ENCODE results near the gene U2SURP. TPM values are rescaled to one million over a fixed set of nuclear protein-coding genes. Genes with fewer than 3 reads are reported as not detected.
"Not testable (repeated sequence)": the region's sequence is repeated elsewhere in the genome, so short reads cannot be mapped to it uniquely, and the experiment has no call there.

The U2SURP gene
- total and polyA plus RNA-seq, 2 donors (not counting 3 experiments of a cell fraction or from before 2014, with no cell fraction given): 12.6 to 92.4 TPM

GRCh38 chr3:143045639-143046038 is 44.3 kb downstream of the U2SURP start:
- H3K27me3 ChIP-seq (ENCODE audit: control insufficient read depth in 2 of 2, insufficient read depth in 2 of 2, low read length in 2 of 2): no peaks in the 10 kb centered on the region
- ChIA-PET POLR2A (no interaction called here), CTCF (interaction anchor here (1.0 to 1.4 kb wide), 3 partner anchors 599 to 629 kb away, joined by 3 read pairs; no protein-coding TSS in a partner anchor)
- peaks cover 5% of the 10 kb centered on the region for H3K79me2 ChIP-seq (ENCODE audit: control insufficient read depth, insufficient read depth, low read length)
- FAIRE-seq: no peak
- intact Hi-C loops (cut with micrococcal nuclease) (no loop called here), dilution Hi-C loops (cut with MboI; ENCODE audit: extremely low pct_ligation_motif_present, low sequenced_read_pairs) (no loop called here)
- no TSS peak for BruUV-seq (replicated peaks)
- no peaks in the 10 kb centered on the region for H3K9me3 ChIP-seq (replicated peaks; ENCODE audit: control insufficient read depth, insufficient read depth, low read length)
- H3K36me3 ChIP-seq (ENCODE audit: control insufficient read depth in 2 of 2, extremely low read depth in 1 of 2, insufficient read depth in 2 of 2, low read length in 2 of 2): peaks cover 5 to 16% of the 10 kb centered on the region in 2 experiments
- no peak overlapping the region for H3K9ac ChIP-seq (replicated peaks; ENCODE audit: extremely low read depth, insufficient read depth, low read length)
- no peak overlapping the region for H2AFZ ChIP-seq (ENCODE audit: low read depth, low read length)
- H3K4me1 ChIP-seq (ENCODE audit: control insufficient read depth, extremely low read depth, insufficient read depth, low read length): no peaks in the 10 kb centered on the region
- H3K27ac ChIP-seq (ENCODE audit: insufficient read depth, low read depth, low read length): no peak overlapping the region
- H4K20me1 ChIP-seq (replicated peaks; ENCODE audit: control insufficient read depth, extremely low read depth, insufficient read depth, low read length): no peaks in the 10 kb centered on the region
- DNase-seq (ENCODE audit: low read depth, low spot score): no peak
- no peak for TF ChIP-seq MAX (IDR thresholded peaks at IDR 0.05; ENCODE audit: insufficient read depth, insufficient read length)
- TF ChIP-seq MYC (IDR thresholded peaks at IDR 0.05; ENCODE audit: low read depth, low read length): no peak
- no peak for TF ChIP-seq GATA2 (IDR thresholded peaks at IDR 0.05; ENCODE audit: insufficient read depth, insufficient read length, low read depth, low read length)
- TF ChIP-seq POLR2AphosphoS5 (IDR thresholded peaks at IDR 0.05; ENCODE audit: insufficient read depth, low read depth, low read length): no peak
- TF ChIP-seq JUN (IDR thresholded peaks at IDR 0.05; ENCODE audit: borderline replicate concordance, insufficient read depth, insufficient read length, low read depth): no peak
- TF ChIP-seq EZH2 (IDR thresholded peaks at IDR 0.05; ENCODE audit: borderline replicate concordance, low read depth, low read length, severe bottlenecking): no peak
- TF ChIP-seq CTCF (IDR thresholded peaks at IDR 0.05; ENCODE audit: extremely low read depth in 1 of 2, insufficient read depth in 1 of 2, low read depth in 1 of 2, low read length in 2 of 2): no peak
- no peak for TF ChIP-seq FOS (IDR thresholded peaks at IDR 0.05; ENCODE audit: borderline replicate concordance, insufficient read depth, low read length)
- TF ChIP-seq POLR2A (IDR thresholded peaks at IDR 0.05; ENCODE audit: low read depth, low read length): no peak
- H3K9me1 ChIP-seq (replicated peaks; ENCODE audit: control insufficient read depth, extremely low read depth, insufficient read depth, low read length): no peaks in the 10 kb centered on the region
- H3K4me2 ChIP-seq (ENCODE audit: insufficient read depth, low read length): no peak overlapping the region
- no peak overlapping the region for H3K4me3 ChIP-seq (replicated peaks in 1 of 3; ENCODE audit: insufficient read depth in 1 of 3, low read depth in 1 of 3, low read length in 3 of 3)

GRCh38 chr3:143046075-143046474 is 44.7 kb downstream of the U2SURP start:
- H3K9me1 ChIP-seq (replicated peaks; ENCODE audit: control insufficient read depth, extremely low read depth, insufficient read depth, low read length); H2AFZ ChIP-seq (ENCODE audit: low read depth, low read length); H3K4me1 ChIP-seq (ENCODE audit: control insufficient read depth, extremely low read depth, insufficient read depth, low read length); POLR2A ChIA-PET; H3K4me3 ChIP-seq (replicated peaks in 1 of 3; ENCODE audit: insufficient read depth in 1 of 3, low read depth in 1 of 3, low read length in 3 of 3); H3K9ac ChIP-seq (replicated peaks; ENCODE audit: extremely low read depth, insufficient read depth, low read length); H3K9me3 ChIP-seq (replicated peaks; ENCODE audit: control insufficient read depth, insufficient read depth, low read length); DNase-seq (ENCODE audit: low read depth, low spot score); BruUV-seq (replicated peaks); H4K20me1 ChIP-seq (replicated peaks; ENCODE audit: control insufficient read depth, extremely low read depth, insufficient read depth, low read length); intact Hi-C loops (cut with micrococcal nuclease); FAIRE-seq; H3K79me2 ChIP-seq (ENCODE audit: control insufficient read depth, insufficient read depth, low read length); H3K27me3 ChIP-seq (ENCODE audit: control insufficient read depth in 2 of 2, insufficient read depth in 2 of 2, low read length in 2 of 2); dilution Hi-C loops (cut with MboI; ENCODE audit: extremely low pct_ligation_motif_present, low sequenced_read_pairs); H3K4me2 ChIP-seq (ENCODE audit: insufficient read depth, low read length); H3K27ac ChIP-seq (ENCODE audit: insufficient read depth, low read depth, low read length): not testable (repeated sequence)
- H3K36me3 ChIP-seq (ENCODE audit: control insufficient read depth in 2 of 2, extremely low read depth in 1 of 2, insufficient read depth in 2 of 2, low read length in 2 of 2): peaks cover 5 to 17% of the 10 kb centered on the region in 2 experiments
- CTCF ChIA-PET: interaction anchor here (1.1 to 1.4 kb wide), 2 partner anchors 598 to 628 kb away, joined by 3 read pairs; no protein-coding TSS in a partner anchor
